HG03066 (cell line): ENCODE results near the gene RUBCN.
A peak's percentile ranks its signal among the peaks of the same experiment; 100 is the strongest.

Experiments used
- ATAC-seq: cut with Tn5 transposase; IDR thresholded peaks from one replicate; pipeline ENCODE4 v1.9.1; 2021; ENCODE audit warnings: low read depth; ENCODE audit not compliant: unreplicated experiment

The RUBCN gene

GRCh38 chr3:197736491-197737318 lies at the start of gene RUBCN:
Gene RUBCN, minus strand, starts transcription at chr3:197736904. Its CDS starts 185 bp downstream, at chr3:197736719.
- peak; percentile 67 for ATAC-seq

- no peak for ATAC-seq
These were observed 47.4 kb upstream of the RUBCN start for GRCh38 chr3:197784019-197784585.

GRCh38 chr3:197782230-197782629 lies 45.5 kb upstream of the RUBCN start:
- no peak for ATAC-seq

GRCh38 chr3:197775317-197775716 lies 38.6 kb upstream of the RUBCN start:
- no peak for ATAC-seq

GRCh38 chr3:197761784-197762183 lies 25.1 kb upstream of the RUBCN start:
- no peak for ATAC-seq

GRCh38 chr3:197758512-197758911 lies 21.8 kb upstream of the RUBCN start:
- no peak for ATAC-seq

GRCh38 chr3:197756704-197757103 lies 20.0 kb upstream of the RUBCN start:
- no peak for ATAC-seq

GRCh38 chr3:197753263-197753662 lies 16.6 kb upstream of the RUBCN start:
- ATAC-seq, result no peak

GRCh38 chr3:197752107-197752506 lies 15.4 kb upstream of the RUBCN start:
- no peak for ATAC-seq

- ATAC-seq, result no peak
These were observed 14.4 kb upstream of the RUBCN start for GRCh38 chr3:197750858-197751737.

GRCh38 chr3:197750396-197750831 lies 13.7 kb upstream of the RUBCN start:
- no peak for ATAC-seq

- peak; percentile 72 for ATAC-seq
These were observed 13.1 kb upstream of the RUBCN start, which contains the start of gene FYTTD1 for GRCh38 chr3:197749601-197750395. Gene FYTTD1, plus strand, starts transcription at chr3:197749883. Its CDS starts 89 bp downstream, at chr3:197749972.

- peak; percentile 37 for ATAC-seq
These were observed 12.6 kb upstream of the RUBCN start for GRCh38 chr3:197749315-197749600.

GRCh38 chr3:197748597-197749314 lies 12.1 kb upstream of the RUBCN start:
- no peak for ATAC-seq

- ATAC-seq, result no peak
These were observed 10.1 kb upstream of the RUBCN start for GRCh38 chr3:197746801-197747237.

GRCh38 chr3:197746209-197746608 lies 9.5 kb upstream of the RUBCN start:
- ATAC-seq, result no peak

GRCh38 chr3:197742787-197743186 lies 6.1 kb upstream of the RUBCN start:
- ATAC-seq, result no peak

GRCh38 chr3:197737749-197738462 lies 1.2 kb upstream of the RUBCN start:
- ATAC-seq, result no peak

GRCh38 chr3:197737319-197737649 lies 580 bp upstream of the RUBCN start:
- ATAC-seq, result no peak
